ENCODE measurements around the gene UBXN11.

GRCh38 chr1:26317612-26318337 is 11.3 kb upstream of the UBXN11 start, which contains the start of gene CD52:
- no peak for TF ChIP-seq CTCF (IDR thresholded peaks at IDR 0.05)
- TF ChIP-seq POLR2A (IDR thresholded peaks at IDR 0.05): no peak

All from heart left ventricle (tissue), 13 donors.